GM12875 (cell line): Measurements from ENCODE around the gene THBS2.
"Not testable (repeated sequence)": the region's sequence is repeated elsewhere in the genome, so short reads cannot be mapped to it uniquely, and the experiment has no call there.

ENCODE experiments used
- H3K4me3 ChIP-seq: one replicate; pipeline ENCODE4 v1.5.1; 2011; ENCODE audit warnings: low read depth, low read length, control low read depth
- CTCF ChIP-seq: IDR thresholded peaks from 2 replicates; pipeline ENCODE4 v1.5.1; 2011; ENCODE audit warnings: low read depth, mild to moderate bottlenecking, control low read depth, inconsistent platforms, low read length, moderate library complexity, borderline replicate concordance; ENCODE audit not compliant: insufficient read depth

Gene THBS2

GRCh38 chr6:169200893-169201514 lies 52.6 kb downstream of the THBS2 start:
- TF ChIP-seq CTCF: no peak
- H3K4me3 ChIP-seq: no peak overlapping the region

- H3K4me3 ChIP-seq: no peak overlapping the region
- TF ChIP-seq CTCF: no peak
Observed at GRCh38 chr6:169199625-169200335, 53.9 kb downstream of the THBS2 start.

- no peak overlapping the region for H3K4me3 ChIP-seq
- no peak for TF ChIP-seq CTCF
Observed at GRCh38 chr6:169198885-169199284, 54.8 kb downstream of the THBS2 start.

GRCh38 chr6:169197929-169198328 lies 55.7 kb downstream of the THBS2 start:
- not testable (repeated sequence) for H3K4me3 ChIP-seq

- not testable (repeated sequence) for H3K4me3 ChIP-seq
Observed at GRCh38 chr6:169196279-169196678, 57.4 kb downstream of the THBS2 start.

GRCh38 chr6:169194737-169195136 lies 58.9 kb downstream of the THBS2 start:
- no peak overlapping the region for H3K4me3 ChIP-seq
- TF ChIP-seq CTCF: no peak

- H3K4me3 ChIP-seq: no peak overlapping the region
- TF ChIP-seq CTCF: no peak
Observed at GRCh38 chr6:169190970-169191369, 62.7 kb downstream of the THBS2 start.

GRCh38 chr6:169190144-169190584 lies 63.5 kb downstream of the THBS2 start:
- H3K4me3 ChIP-seq: no peak overlapping the region
- no peak for TF ChIP-seq CTCF
